ENCODE results near the gene GAL.

- TF ChIP-seq POLR2A (IDR thresholded peaks at IDR 0.05) (no peak), CTCF (IDR thresholded peaks at IDR 0.05 in 4 of 5, conservative IDR thresholded peaks at IDR 0.05 in 1 of 5) (no peak)
Observed at GRCh38 chr11:68651208-68651984, 32.9 kb upstream of the GAL start.
